IMR-90 (cell line): ENCODE data around the gene TTBK2.

Source experiments
- CEBPB ChIP-seq: IDR thresholded peaks from 2 replicates; pipeline ENCODE4 v1.6.1; 2012; ENCODE audit warnings: low read depth, low read length, improper control_type of control experiment
- FOS ChIP-seq: fragments of 150-350 bp; IDR thresholded peaks from 2 replicates; pipeline ENCODE4 v1.6.1; 2016; ENCODE audit warnings: low read depth, low read length
- POLR2A ChIP-seq: IDR thresholded peaks from 2 replicates; pipeline ENCODE4 v1.6.1; 2012; ENCODE audit warnings: mild to moderate bottlenecking, low read depth, low read length
- RAD21 ChIP-seq: IDR thresholded peaks from 2 replicates; pipeline ENCODE4 v1.6.1; 2012; ENCODE audit warnings: low read length, improper control_type of control experiment
- RCOR1 ChIP-seq: IDR thresholded peaks from 2 replicates; pipeline ENCODE4 v1.6.1; 2012; ENCODE audit warnings: mild to moderate bottlenecking, low read length, improper control_type of control experiment; ENCODE audit not compliant: insufficient replicate concordance
- TF ChIP-seq, protein P1 (sequence below): conservative IDR thresholded peaks from 2 replicates; pipeline ENCODE4 v1.5.1; 2012; ENCODE audit warnings: mild to moderate bottlenecking, low read depth, low read length, improper control_type of control experiment
- TF ChIP-seq, protein P2 (sequence below): fragments of 150-350 bp; IDR thresholded peaks from 2 replicates; pipeline ENCODE4 v1.6.1; 2017; ENCODE audit warnings: mild to moderate bottlenecking, antibody characterized with exemption, low read length, low read depth

DNA sequence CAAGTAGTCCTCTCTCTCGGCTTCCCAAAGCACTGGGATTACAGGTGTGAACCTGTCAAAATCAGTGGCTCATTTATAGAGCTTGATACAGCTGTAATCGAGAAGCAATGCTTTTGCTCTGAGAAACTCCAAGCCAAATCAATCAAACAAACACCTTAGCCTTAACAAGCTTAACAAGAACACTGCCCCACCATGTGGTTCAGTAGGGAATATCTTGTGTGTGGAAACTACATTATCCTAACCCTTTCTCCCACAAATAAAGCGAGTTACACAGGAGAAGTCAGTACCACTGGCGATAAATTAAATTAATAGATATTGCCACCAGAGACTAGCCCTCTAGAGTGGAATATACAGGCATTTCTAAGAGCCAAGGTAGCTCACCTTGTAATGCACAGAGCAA, 197.5 kb downstream of the TTBK2 start:
- no peak for TF ChIP-seq POLR2A
- TF ChIP-seq, protein P1, sequence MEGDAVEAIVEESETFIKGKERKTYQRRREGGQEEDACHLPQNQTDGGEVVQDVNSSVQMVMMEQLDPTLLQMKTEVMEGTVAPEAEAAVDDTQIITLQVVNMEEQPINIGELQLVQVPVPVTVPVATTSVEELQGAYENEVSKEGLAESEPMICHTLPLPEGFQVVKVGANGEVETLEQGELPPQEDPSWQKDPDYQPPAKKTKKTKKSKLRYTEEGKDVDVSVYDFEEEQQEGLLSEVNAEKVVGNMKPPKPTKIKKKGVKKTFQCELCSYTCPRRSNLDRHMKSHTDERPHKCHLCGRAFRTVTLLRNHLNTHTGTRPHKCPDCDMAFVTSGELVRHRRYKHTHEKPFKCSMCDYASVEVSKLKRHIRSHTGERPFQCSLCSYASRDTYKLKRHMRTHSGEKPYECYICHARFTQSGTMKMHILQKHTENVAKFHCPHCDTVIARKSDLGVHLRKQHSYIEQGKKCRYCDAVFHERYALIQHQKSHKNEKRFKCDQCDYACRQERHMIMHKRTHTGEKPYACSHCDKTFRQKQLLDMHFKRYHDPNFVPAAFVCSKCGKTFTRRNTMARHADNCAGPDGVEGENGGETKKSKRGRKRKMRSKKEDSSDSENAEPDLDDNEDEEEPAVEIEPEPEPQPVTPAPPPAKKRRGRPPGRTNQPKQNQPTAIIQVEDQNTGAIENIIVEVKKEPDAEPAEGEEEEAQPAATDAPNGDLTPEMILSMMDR, result 0 out of 2 replicates have a peak, but pooled peaks have one; percentile 9
- no peak for TF ChIP-seq CEBPB
- no peak for TF ChIP-seq FOS
- no peak for TF ChIP-seq RAD21
- TF ChIP-seq, protein P2, sequence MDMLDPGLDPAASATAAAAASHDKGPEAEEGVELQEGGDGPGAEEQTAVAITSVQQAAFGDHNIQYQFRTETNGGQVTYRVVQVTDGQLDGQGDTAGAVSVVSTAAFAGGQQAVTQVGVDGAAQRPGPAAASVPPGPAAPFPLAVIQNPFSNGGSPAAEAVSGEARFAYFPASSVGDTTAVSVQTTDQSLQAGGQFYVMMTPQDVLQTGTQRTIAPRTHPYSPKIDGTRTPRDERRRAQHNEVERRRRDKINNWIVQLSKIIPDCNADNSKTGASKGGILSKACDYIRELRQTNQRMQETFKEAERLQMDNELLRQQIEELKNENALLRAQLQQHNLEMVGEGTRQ, result no peak
- no peak for TF ChIP-seq RCOR1
